NCI-H2196 treated with DMSO at 0.1 percent for 48 hours (cell line): ENCODE data around the gene BCLAF1.

ENCODE experiments used
- DNase-seq: peaks from one replicate; lab custom pipeline; 2025; ENCODE audit not compliant: unreplicated experiment; lab: John Stamatoyannopoulos, UW

BCLAF1 gene

GRCh38 chr6:136289579-136290409 lies at the start of gene BCLAF1:
BCLAF1 (minus strand) TSS chr6:136289846; CDS start chr6:136279866, 9,980 bp downstream.
- peak; percentile 96 for DNase-seq

- no peak for DNase-seq
Measured at GRCh38 chr6:136338486-136338885, 48.8 kb upstream of the BCLAF1 start.

- DNase-seq, result no peak
Measured at GRCh38 chr6:136337606-136338005, 48.0 kb upstream of the BCLAF1 start.

GRCh38 chr6:136337121-136337520 lies 47.5 kb upstream of the BCLAF1 start:
- DNase-seq, result no peak

- no peak for DNase-seq
Measured at GRCh38 chr6:136335736-136336363, 46.2 kb upstream of the BCLAF1 start.

GRCh38 chr6:136334853-136335252 lies 45.2 kb upstream of the BCLAF1 start:
- no peak for DNase-seq

- DNase-seq, result no peak
Measured at GRCh38 chr6:136334465-136334846, 44.8 kb upstream of the BCLAF1 start.

- DNase-seq, result no peak
Measured at GRCh38 chr6:136333824-136334464, 44.3 kb upstream of the BCLAF1 start.

- DNase-seq, result no peak
Measured at GRCh38 chr6:136331461-136331860, 41.8 kb upstream of the BCLAF1 start.

- DNase-seq, result no peak
Measured at GRCh38 chr6:136330634-136331033, 41.0 kb upstream of the BCLAF1 start.

- DNase-seq, result peak; percentile 50
Measured at GRCh38 chr6:136326038-136326553, 36.5 kb upstream of the BCLAF1 start.

GRCh38 chr6:136324686-136325380 lies 35.2 kb upstream of the BCLAF1 start:
- DNase-seq, result no peak

- no peak for DNase-seq
Measured at GRCh38 chr6:136323431-136324112, 33.9 kb upstream of the BCLAF1 start.

- DNase-seq, result no peak
Measured at GRCh38 chr6:136319732-136320131, 30.1 kb upstream of the BCLAF1 start.

- DNase-seq, result no peak
Measured at GRCh38 chr6:136318676-136319075, 29.0 kb upstream of the BCLAF1 start.

GRCh38 chr6:136317971-136318370 lies 28.3 kb upstream of the BCLAF1 start:
- no peak for DNase-seq

- DNase-seq, result peak; percentile 60
Measured at GRCh38 chr6:136317021-136317694, 27.5 kb upstream of the BCLAF1 start.

- DNase-seq, result no peak
Measured at GRCh38 chr6:136315594-136315993, 25.9 kb upstream of the BCLAF1 start.

GRCh38 chr6:136312975-136313374 lies 23.3 kb upstream of the BCLAF1 start:
- DNase-seq, result no peak

- DNase-seq, result no peak
Measured at GRCh38 chr6:136309729-136310311, 20.2 kb upstream of the BCLAF1 start.
